GM06990 (cell line): ENCODE measurements around the gene ZDHHC14.

Experiments used
- DNase-seq: peaks from one replicate; pipeline ENCODE4 v3.0.0-alpha.2; 2011; ENCODE audit not compliant: insufficient read length; ENCODE audit errors: extremely low read depth
- H3K27me3 ChIP-seq: replicated peaks from 2 replicates; pipeline ENCODE4 v1.6.0; 2011; ENCODE audit warnings: low read length; ENCODE audit not compliant: control insufficient read depth, insufficient read depth
- H3K36me3 ChIP-seq: 2 replicates; pipeline ENCODE4 v1.5.1; 2011; ENCODE audit warnings: low read length; ENCODE audit not compliant: control insufficient read depth, insufficient read depth
- H3K4me3 ChIP-seq: replicated peaks from 2 replicates; pipeline ENCODE4 v1.5.1; 2011; ENCODE audit warnings: low read depth, mild to moderate bottlenecking, control low read depth, low read length
- CTCF ChIP-seq: IDR thresholded peaks from 2 replicates; pipeline ENCODE4 v1.5.1; 2011; ENCODE audit warnings: low read length, control low read depth, mild to moderate bottlenecking, inconsistent platforms; ENCODE audit not compliant: insufficient read depth, poor library complexity, severe bottlenecking

Gene ZDHHC14

GRCh38 chr6:157434349-157435033 lies 53.5 kb downstream of the ZDHHC14 start:
- DNase-seq, result no peak
- H3K4me3 ChIP-seq, result no peak overlapping the region
- no peak for TF ChIP-seq CTCF
- H3K36me3 ChIP-seq, result no peaks in the 10 kb centered on the region
- no peaks in the 10 kb centered on the region for H3K27me3 ChIP-seq

GRCh38 chr6:157436219-157436943 lies 55.4 kb downstream of the ZDHHC14 start:
- no peaks in the 10 kb centered on the region for H3K27me3 ChIP-seq
- TF ChIP-seq CTCF, result no peak
- no peak for DNase-seq

GRCh38 chr6:157436944-157437336 lies 56.0 kb downstream of the ZDHHC14 start:
- no peak overlapping the region for H3K4me3 ChIP-seq
- H3K27me3 ChIP-seq, result no peaks in the 10 kb centered on the region
- no peak for TF ChIP-seq CTCF
- DNase-seq, result no peak
- no peaks in the 10 kb centered on the region for H3K36me3 ChIP-seq

More at GRCh38 chr6:157436219-157436943, 55.4 kb downstream of the ZDHHC14 start:
- H3K36me3 ChIP-seq, result no peaks in the 10 kb centered on the region
- H3K4me3 ChIP-seq, result no peak overlapping the region

- TF ChIP-seq CTCF, result no peak
- Histone ChIP-seq H3K4me3 (no peak overlapping the region), H3K27me3 (no peaks in the 10 kb centered on the region), H3K36me3 (no peaks in the 10 kb centered on the region)
- DNase-seq, result no peak
Observed at GRCh38 chr6:157438611-157439111, 57.7 kb downstream of the ZDHHC14 start.

GRCh38 chr6:157440171-157440570 lies 59.2 kb downstream of the ZDHHC14 start:
- TF ChIP-seq CTCF, result no peak
- H3K36me3 ChIP-seq, result no peaks in the 10 kb centered on the region
- no peaks in the 10 kb centered on the region for H3K27me3 ChIP-seq
- no peak for DNase-seq
- no peak overlapping the region for H3K4me3 ChIP-seq
